GM21381 (cell line): ENCODE data around the gene CEBPZ.

Source experiments
- ATAC-seq: cut with Tn5 transposase; IDR thresholded peaks from one replicate; pipeline ENCODE4 v1.9.1; 2021; ENCODE audit warnings: mild to moderate bottlenecking, moderate library complexity; ENCODE audit not compliant: unreplicated experiment

CEBPZ gene

DNA sequence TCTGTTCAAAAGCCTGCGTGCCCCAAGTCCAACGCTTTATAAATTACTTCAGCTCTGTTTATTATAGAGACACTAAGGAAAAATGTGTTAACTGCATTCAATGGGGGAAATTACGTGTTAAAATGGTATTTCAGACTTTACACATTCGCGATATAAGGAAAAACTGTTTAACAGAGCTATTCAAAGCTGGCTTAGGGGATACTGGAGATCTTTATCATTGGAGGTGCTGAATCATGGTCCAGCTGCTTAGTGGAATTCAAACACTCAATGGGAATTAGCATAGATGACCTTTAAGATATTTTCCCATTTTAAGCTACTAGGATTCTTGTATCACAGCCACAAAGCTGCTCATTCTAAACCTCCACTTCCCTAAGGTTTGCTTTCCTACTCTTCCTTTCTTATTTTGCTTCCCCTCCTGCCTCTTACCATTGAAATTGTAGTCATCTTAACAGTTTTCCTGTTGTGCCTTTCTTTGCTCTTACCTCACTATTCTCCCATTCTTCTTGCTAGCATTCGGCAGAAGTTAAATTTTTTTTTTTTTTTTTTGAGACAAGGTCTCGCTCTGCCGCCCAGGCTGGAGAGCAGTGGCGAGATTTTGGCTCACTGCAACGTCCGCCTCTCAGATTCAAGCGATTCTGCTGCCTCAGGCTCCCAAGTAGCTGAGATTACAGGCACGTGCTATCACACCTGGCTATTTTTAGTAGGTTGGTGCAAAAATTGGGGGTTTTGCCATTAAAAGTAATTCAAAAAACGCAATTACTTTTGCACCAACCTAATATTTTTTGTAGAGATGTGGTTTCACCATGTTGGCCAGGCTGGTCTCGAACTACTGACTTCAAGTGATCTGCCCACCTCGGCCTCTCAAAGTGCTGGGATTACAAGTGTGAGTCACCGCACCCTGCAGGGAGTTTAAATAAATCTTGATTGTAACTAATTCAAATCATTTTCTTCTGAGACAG lies 49.4 kb downstream of the CEBPZ start:
- ATAC-seq: no peak

DNA sequence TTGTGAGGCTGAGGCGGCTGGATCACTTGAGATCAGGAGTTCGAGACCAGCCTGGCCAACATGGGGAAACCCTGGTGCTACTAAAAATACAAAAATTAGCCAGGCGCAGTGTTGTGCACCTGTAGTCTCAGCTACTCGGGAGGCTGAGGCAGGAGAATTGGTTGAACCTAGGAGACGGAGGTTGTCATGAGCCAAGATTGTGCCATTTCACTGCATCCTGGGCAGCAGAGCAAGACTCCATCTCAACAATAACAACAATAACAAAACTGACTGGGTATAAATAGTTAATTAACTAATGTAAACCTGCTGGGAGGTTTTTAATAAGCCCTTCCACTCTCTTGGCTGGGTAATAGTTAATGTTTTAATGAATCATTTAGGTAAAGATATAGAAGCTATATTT lies 50.8 kb downstream of the CEBPZ start:
- no peak for ATAC-seq

DNA sequence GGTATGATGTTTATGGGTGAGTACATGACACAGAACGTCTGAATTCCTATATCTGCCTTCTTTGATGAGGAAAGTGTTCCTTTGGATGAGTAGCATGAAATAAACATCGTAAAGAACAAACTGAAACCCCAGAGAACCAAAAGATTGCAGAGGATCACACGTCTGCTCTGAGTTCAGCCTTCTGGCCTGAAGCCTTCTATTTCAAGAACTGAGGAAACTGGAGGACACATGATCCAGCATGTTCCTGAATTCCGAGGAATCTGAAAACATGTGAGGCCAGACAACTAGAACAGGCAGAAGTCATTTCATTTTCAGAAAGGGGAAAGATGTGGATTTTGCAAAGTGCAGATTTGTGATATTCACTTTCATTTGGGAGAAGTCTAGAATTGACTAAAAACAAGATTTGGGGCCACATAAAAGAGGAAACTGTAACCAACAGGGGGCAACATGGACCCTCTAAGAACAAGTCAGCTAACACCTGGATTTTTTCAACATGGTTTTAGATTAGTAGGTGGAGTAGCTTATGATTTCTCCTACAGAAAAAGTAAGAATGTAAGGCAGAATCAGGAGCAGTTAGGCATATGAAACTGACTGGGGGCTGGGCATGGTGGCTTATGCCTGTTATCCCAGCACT lies 51.3 kb downstream of the CEBPZ start:
- ATAC-seq: no peak

DNA sequence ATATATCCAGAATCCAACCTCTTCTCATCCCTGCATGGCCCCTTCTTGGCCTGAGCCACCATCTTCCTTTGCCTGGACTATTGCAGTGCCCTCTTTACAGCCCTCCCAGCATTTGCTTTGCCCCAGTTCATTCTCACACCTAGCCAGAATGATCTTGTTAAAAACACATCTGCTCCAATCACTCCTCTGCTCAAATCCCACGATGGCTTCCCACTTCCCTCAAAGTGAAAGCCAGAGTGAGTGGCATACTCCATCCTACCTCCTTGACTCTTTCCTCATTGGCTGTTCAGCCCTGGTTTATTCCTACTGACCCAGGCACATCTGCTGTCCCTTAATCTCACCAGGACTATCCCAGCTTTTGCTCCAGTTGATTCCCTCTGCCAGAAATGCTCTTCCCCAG lies 57.7 kb downstream of the CEBPZ start:
- no peak for ATAC-seq

DNA sequence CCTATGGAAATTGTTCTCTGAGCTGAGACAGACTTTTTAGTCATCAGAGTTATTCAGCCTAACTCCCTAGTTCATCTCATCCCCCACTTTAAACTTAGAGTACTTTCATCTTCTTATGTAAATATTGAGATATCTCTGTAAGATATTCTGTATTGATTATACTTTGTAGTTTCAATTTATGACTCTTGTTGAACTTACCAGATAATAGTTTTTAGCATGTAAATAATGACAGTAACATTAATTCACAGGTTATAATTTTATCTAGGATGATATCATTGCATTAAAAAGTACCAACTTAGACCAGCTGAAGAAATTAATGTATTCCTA lies 59.8 kb downstream of the CEBPZ start:
- ATAC-seq: no peak

DNA sequence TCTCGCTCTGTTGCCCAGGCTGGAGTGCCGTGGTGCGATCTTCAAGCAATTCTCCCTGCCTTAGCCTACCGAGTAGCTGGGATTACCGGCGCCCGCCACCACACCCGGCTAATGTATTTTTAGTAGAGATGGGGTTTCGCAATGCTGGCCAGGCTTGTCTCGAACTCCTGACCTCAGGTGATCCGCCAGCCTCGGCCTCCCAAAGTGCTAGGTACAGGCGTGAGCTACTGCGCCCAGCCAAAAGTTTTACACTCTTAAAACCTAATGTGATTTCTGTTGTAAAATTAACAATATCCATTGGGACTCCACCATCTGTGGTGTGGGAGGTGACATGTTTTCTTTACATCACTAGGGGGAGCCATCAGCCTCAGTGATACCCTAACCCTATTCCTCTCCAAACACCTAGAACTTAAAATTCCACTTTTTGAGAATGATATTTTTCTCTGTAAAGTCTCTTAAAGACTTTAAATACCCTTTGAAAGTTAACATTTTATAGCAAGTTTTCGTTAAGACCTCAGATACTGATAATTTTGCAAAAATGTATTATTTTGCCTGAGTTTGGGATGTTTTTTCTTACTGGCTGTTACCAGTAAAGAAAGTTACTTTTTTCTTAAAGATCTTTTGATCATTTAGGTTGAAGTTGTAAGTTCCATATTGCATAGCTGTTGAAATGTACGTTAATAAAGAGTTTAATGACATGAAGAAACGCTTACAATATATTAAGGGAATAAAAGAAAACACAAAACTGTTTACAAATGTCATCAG lies 63.0 kb downstream of the CEBPZ start:
- ATAC-seq: peak; percentile 51

DNA sequence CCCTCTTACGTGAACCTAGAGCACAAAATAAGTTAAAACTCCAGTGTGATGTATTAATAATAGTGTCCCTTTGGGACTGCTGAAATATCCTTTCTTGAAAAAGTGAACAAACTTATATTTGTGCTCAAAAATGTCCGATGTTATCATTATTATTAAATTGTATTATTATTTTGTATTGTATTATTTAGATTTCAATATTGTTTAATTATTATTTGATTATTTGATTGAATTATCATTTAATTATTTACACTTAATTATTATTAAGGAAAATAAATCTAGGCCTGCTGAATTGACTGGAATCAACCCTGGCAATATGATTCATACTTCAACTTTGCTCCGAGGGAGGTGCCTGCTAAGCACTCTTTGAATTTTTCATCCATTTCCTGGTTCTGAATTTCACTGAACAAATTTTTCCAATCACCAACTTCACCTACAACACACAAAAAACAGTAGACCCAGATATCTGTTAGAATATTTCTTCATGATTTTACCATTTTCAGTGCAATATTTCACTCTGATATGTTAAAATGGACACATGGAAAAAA lies 63.7 kb downstream of the CEBPZ start:
- ATAC-seq: no peak

DNA sequence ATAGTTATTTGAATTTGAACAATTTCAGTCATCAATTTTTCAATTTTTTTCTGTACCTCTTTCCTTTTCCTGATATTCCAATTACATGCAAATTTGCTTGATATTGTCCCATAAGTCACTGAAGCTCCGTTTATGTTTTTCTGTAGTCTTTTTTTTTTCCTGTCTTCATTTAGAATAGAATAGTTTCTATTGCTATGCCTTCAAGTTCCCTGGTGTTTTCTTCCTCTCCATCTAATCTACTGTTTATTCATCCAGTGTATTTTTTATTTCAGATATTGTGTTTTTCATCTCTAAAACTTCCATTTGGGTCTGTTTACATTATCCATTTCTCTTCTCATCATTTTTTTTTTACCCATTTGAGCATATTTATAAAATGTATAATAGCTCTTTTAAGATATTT lies 66.6 kb downstream of the CEBPZ start:
- ATAC-seq: no peak

DNA sequence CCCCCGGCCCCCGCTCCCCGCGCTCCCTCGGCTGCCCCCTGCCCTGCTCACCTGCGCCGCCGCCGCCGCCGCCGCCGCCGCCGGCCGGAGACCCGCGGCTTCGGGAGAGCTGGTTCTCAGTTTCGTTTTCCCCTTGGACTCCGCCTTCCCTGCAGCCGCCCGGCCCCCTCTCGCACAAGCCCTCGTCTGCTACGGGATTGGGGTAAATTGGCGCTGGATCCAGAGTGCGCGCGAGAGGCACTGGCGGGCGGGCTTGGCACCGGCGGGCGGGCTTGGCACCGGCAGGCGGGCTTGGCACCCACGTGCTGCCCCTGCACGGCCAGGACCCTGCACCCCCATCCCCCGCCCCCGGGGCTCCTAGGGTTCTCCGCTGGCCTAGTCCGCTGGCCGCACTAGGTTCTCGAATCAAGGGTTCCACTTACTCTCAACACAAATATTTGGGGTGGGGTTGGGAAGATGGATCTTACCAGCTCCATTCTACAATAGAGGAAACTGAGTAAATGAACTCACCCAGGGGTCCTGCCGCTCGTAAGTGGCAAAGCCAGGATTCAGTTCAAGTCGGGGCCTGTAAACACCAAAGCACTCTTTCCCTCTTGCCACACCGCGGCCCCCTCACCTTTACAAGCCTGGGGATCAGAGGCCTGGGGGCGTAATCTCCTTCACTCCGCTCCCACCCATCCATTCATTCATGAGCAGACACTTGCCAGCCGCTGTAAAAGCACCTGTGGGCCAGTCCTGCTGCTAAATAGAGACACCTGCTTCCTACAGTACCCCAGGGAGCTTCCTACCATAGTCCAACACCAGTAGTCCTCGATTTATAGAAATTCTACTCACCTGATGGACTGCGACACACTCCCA lies 74.3 kb downstream of the CEBPZ start, which contains the start of gene EIF2AK2:
EIF2AK2 (minus strand) TSS at position 124 of the 858 bp plus-strand sequence. CDS start 9,174 bp downstream, outside the sequence.
- ATAC-seq: peak; percentile 86

DNA sequence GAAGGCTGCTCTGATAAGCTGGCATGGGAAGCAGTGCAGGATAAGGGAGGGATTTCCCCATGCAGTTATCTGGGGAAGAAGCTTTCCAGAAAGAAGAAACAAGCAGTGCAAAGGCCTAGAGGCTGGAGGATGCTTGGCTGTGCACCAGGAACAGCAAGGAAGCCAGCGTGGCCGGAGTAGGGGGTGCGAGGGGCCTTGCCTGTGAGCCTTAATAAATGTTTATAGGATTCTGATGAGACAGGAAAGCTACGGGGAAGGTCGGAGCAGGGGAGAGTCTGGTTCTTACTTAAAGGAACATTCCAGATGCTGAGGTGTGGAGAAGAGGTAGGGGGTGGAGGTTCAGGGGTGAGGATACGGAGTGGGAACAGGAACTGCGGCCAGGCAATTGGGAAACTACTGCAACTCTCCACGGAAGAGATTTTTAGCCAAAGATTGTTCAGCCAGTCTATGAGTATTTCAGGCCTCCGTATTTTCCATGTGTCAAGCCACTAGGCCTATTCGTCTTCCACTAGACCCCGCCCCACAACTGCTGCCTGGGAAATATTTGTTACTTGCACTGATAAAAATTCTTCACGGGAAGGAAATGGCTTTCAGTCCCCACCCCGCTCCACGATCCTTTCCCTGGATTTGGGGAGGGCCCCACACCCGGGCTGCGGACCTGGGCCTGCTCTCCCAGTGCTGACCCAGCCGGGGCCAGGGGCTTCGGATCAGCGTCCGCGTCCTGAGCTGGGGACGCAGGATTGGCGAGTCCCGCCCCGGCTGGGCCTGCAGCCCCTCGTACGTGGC lies 75.1 kb downstream of the CEBPZ start:
- peak; percentile 26 for ATAC-seq

DNA sequence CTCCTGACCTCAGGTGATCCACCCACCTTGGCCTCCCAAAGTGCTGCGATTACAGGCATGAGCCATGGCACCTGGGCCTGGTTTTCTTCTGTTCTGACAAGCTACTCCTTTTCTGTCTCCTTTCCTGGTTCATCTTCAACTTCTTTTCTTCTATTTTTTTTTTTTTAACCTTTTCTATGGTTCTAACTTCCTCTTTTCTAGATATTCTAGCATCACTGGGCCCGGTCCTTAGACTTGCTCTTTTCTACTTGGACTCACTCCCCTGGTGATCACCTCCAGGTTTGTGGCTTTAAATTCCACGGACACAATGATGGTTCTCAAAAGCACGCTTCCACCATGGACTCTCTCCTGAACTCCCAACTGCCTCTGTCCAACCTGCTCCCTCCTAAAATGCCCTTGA lies 76.6 kb downstream of the CEBPZ start:
- no peak for ATAC-seq

DNA sequence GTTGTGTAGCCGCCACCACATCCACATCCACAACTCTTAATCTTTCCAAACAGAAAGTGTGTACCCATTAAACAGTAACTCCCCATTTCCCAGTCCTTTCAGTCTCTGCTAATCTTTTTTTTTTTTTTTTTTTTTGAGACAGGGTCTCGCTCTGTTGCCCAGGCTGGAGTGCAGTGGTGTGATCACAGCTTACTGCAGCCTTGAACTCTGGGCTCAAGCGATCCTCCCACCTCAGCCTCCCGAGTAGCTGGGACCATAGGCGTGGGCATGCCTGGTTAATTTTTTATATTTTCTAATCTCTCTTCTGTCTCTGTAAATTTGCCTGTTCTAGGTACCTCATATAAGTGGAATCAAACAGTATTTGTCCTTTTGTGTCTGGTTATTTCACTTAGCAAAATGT lies 78.2 kb downstream of the CEBPZ start:
- ATAC-seq: no peak
